ENCODE data around the gene NADK2.

DNA sequence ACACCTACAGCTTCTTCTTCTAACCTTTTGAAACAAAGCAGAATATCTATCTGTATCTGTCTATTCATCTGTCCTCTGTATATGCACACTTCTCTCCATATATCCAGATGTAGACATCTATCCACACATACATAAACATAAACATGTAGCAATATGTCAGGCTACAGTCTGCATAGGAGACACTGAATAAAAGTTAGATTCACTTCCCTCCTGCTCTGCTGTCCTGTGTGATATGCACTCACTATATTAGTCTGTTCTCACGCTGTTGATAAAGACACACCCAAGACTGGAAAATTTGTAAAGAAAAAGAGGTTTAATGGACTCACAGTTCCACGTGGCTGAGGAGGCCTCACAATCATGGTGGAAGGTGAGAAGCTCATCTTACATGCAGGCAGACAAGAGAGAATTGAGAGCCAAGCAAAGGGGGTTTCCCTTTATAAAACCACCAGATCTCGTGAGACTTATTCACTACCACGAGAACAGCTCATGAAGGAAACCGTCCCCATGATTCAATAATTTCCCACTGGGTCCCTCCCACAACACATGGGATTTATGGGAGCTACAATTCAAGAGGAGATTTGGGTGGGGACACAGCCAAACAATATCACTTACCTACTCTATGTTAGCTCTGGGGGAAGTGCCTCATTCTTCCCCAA is 35.9 kb upstream of the NADK2 start:
- no peak for TF ChIP-seq NFRKB (IDR thresholded peaks at IDR 0.05)
- no peak for TF ChIP-seq FOXA1 (IDR thresholded peaks at IDR 0.05)
- TF ChIP-seq, protein P1, sequence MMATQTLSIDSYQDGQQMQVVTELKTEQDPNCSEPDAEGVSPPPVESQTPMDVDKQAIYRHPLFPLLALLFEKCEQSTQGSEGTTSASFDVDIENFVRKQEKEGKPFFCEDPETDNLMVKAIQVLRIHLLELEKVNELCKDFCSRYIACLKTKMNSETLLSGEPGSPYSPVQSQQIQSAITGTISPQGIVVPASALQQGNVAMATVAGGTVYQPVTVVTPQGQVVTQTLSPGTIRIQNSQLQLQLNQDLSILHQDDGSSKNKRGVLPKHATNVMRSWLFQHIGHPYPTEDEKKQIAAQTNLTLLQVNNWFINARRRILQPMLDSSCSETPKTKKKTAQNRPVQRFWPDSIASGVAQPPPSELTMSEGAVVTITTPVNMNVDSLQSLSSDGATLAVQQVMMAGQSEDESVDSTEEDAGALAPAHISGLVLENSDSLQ (IDR thresholded peaks at IDR 0.05): no peak
- TF ChIP-seq SP1 (IDR thresholded peaks at IDR 0.05): no peak
- TF ChIP-seq TARDBP (IDR thresholded peaks at IDR 0.05): no peak
